Central memory CD4-positive, alpha-beta T cell (primary cell): ENCODE results near the gene WFDC2.

Experiments used
- DNase-seq: peaks from one replicate; pipeline ENCODE4 v3.0.0; 2022

WFDC2 gene

DNA sequence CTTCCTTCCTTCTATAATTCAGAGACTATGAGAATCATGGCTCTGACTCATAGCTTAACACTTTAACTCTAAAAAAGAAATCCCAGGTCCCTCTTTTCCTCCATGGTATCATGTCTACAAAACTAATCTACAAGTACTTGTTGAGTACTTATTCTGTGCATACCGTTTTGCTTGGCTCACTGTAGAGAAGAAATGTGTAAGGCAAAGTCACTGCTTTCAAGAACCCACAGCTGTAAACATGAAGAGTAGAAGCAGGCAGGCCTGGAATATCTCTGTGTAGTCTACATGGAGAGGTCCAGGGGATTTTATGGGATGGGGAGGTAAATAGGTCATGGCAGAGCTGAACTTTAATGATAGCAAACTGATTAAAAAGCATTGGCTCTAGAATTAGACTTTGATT is 32.0 kb downstream of the WFDC2 start:
- no peak for DNase-seq

DNA sequence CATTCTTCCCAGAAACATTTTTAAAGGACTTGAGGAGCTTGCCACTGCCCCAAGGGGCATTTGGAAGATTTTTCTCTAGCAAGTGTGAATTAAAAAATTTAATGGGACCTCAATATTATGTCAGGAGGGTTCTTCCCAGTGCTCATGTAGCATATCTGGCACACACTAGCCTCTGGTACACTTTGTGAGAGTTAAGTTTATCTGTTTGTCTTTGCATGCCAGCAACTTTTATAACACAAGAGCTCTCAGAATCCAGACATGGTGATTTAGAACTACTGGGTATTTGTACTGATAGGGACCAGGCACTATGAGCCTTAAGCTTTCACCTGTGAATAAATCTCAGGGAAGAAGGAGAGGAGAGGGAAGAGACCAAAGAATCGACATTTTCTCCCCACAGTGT is 33.0 kb downstream of the WFDC2 start:
- DNase-seq = no peak

GRCh38 chr20:45503403-45503802 is 33.9 kb downstream of the WFDC2 start:
- DNase-seq = no peak

DNA sequence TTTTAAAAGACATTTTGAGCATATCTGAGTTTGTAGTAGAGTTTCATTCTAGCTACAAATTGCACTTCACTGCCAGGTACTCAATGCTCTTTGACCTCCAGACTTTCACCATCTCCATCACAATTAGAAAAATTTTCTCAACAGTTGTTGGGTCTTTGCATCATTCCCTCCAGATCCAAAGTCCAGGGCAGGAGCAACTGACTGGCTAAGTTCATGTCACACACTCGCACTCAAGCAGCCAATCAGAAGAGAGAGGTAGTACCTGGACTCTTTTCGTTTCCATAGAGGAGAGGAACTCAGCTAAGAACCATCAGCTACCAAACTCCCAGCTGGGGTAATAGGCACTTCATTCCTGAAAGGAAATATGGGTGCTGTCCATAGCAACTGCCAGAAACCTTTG is 36.8 kb downstream of the WFDC2 start:
- no peak for DNase-seq

DNA sequence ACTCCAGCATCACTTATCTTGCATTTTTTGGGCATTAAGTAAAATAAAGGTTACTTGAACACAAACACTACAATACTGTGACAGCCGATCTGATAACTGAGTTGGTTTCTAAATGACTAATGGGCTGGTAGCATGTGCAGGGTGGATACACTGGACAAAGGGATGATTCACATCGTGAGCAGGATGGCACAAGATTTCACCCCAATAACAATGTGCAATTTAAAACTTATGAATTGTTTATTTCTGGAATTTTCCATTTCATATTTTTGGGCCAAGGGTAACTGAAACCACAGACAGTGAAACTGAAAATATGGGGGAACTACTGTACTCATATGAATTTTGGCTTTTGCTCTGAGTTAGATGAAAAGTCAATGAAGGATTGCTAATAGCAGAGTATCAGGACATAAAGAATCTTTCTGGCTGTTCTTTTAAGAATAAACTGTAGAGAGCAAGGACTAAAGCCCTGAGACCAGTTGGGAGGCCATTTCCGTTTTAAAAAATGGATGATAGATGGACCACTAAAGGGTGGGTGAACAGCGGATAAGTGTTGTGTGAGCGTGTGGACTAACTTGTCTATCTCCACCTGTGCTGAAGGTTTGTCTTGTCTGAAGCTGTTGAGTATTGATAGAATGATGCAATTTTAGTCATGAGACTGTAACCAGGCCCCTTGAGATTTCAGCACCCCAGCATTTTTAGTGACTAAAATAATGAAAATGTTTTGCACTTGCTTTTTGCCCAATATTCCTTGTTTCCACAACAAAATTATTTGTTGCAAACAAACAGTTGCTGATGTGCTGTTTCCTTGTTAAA is 37.7 kb downstream of the WFDC2 start:
- no peak for DNase-seq

DNA sequence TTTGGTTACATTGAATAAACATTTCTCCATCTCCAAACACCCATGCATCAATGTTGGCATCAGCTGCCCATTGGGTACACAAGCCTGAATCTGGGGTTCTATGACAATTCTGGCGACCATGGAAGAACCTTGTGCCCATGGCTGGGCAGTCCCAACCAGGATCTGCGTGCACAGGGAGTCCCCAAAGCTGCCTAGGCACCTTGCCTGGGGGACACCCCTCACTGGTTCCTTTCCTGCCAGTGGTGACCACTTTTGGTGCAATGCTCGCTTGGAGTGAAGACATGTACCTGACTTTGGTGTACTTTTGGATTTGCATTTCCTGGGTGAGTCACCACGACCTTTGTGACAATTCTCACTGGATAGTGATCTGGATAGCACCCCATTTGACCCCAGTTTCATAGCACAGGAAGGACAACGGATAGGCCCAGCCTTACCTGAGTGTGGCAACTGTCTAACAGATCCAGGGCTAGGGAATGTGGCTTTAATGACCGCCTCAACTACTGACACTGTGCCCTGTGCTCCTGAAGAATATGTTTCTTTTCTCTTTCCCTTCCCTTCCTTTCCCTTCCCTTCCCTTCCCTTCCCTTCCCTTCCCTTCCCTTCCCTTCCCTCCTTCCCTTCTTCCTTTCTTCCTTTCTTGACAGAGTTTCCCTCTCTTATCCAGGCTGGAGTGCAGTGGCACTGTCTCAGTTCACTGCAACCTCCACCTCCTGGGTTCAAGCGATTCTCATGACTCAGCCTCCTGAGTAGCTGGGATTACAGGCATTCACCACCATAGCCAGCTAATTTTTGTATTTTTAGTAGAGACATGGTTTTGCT is 38.7 kb downstream of the WFDC2 start:
- no peak for DNase-seq

GRCh38 chr20:45509091-45509490 is 39.5 kb downstream of the WFDC2 start:
- DNase-seq = no peak

DNA sequence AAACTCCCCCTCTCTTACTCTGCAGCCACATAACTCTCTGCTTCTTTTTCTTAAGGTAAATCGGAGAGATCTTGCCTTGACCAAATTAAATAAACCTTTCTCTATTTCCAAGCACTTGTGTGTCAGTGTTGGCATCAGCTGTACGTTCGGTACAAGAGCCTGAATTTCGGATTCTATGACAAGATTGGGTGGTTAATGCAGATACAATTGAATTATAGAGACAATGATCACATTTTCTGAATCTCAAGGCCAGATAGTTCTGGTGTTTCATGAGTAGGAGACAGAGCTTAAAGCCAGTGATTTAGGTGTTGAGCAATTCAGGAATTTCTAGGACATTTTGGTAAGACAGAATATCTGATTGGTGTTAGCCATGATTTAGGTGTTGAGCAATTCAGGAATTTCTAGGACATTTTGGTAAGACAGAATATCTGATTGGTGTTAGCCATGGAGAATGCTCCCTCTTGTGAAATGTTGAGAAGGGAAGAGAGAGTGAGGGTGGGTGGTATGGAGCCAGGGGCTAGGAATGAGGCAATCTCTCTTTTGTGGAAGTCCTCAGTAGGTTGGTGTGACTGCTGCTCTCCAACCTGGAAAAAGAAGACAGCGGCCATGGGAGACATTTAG is 40.8 kb downstream of the WFDC2 start:
- DNase-seq = no peak

DNA sequence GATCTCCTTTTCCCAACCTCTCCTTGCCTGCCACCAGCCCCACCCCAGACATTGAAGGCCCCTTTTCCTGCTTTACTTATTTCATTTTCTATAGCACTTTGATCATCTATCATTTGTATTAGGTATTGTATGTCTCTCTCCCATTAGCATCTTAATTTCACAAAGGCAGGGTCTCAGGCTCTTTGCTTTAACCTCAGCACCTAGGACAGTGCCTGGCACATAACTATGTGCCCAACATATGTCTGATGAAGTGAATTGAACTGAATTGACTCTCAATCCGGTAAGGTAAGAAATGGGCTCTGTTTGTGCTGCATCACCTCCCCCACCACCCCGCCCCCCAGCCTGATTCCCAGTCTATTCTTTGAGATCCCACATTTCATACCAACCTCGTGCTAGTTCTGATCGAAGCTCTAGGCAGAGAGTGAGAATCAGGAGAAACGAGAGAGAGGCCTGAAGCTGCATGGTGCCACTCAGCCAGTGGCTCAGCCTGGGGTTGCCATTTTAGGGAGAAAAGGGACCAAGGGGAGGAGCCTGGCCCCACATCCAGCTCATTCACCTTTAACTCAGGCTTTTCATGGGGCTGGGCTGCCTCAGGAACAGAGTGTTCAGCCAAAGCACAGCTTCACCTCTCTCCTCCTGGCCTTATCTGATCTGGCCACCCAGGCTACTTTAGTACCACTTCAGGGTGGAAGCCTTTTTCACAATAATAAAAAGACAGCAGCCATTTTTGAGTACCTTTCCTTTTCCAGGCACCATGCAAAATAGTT is 45.8 kb downstream of the WFDC2 start, which contains the start of gene SPINT3:
Gene SPINT3, minus strand, starts transcription at position 476 of the 767 bp plus-strand sequence. Its CDS starts 14 bp downstream, at position 462.
- no peak for DNase-seq

DNA sequence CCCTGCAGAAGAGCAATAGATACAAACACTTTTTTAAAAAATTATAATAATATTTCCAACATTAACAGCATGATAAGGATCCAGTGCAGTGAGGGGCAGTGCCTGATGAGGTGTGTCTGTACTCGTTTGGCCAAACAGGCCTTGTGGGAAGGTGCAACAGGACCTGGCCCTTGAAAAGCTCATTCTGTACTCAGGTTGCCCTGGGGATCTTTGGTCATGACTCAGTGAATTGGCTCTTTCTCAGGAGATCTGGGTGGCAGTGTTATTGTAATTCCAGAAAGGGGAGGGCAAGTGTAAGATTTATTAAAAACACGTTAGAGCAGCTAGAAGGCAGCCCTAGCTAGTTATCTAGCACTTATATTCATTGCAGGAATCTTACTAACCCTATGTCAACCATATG is 48.7 kb downstream of the WFDC2 start:
- DNase-seq = no peak

GRCh38 chr20:45523821-45524220 is 54.3 kb downstream of the WFDC2 start:
- DNase-seq = no peak

DNA sequence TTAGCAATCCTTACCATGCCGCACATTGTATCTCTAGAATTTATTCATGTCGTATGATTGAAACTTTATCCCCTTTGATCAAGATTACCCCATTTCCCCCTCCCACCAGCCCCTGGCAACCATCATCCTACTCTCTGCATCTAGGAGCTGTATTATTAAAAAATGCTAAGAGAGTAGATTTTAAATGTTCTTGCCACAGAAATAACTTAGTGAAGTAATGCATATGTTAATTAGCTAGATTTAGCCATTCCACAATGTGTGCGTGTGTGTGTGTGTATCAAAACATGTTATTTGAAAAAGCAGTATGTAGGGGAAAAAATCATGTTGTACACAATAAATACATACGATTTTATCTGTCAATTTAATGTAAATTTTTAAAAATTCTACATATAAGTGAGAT is 57.7 kb downstream of the WFDC2 start:
- DNase-seq = no peak
